Measurements from ENCODE around the gene RNF144A.

The RNF144A gene

DNA sequence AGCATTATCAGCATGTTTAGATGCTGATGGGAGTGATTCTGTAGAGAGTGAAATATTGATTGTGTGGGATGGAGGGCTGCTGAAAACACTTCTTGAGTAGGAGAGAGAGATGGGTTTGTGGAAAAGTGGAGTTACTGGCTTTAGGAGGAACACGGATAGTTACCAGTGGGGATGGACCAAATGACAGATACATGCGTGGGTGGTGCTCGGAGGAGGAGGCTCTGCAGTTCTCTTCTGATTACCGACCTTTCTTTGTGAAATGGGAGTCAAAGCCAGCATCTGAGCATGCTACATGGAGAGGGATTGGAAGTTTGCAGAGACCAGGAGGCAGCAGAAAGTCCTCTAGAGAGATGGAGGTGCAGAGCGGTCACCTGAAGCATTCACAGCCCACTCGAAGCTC lies 26.3 kb downstream of the RNF144A start:
- peaks cover 21% of the 10 kb centered on the region; the same call in 1 of the 2 replicates for H3K36me3 ChIP-seq (ENCODE audit: insufficient read depth, low read length)
- H3K79me2 ChIP-seq (ENCODE audit: insufficient read depth, low read length): no peaks in the 10 kb centered on the region; the same call in 1 of the 2 replicates
- H3K4me1 ChIP-seq (ENCODE audit: insufficient read depth, low read length, poor library complexity, severe bottlenecking): no peaks in the 10 kb centered on the region
- H3K27me3 ChIP-seq (ENCODE audit: insufficient read depth, low read length, poor library complexity, severe bottlenecking): no peaks in the 10 kb centered on the region
- H2AFZ ChIP-seq (ENCODE audit: low read length): no peak overlapping the region
- no peak overlapping the region for H3K4me3 ChIP-seq (ENCODE audit: low read length, poor library complexity, severe bottlenecking)
- H3F3A ChIP-seq (ENCODE audit: low read depth): no peaks in the 10 kb centered on the region
- no peak for TF ChIP-seq EZH2phosphoT487 (IDR thresholded peaks at IDR 0.05; ENCODE audit: borderline replicate concordance)
- TF ChIP-seq, protein P1, sequence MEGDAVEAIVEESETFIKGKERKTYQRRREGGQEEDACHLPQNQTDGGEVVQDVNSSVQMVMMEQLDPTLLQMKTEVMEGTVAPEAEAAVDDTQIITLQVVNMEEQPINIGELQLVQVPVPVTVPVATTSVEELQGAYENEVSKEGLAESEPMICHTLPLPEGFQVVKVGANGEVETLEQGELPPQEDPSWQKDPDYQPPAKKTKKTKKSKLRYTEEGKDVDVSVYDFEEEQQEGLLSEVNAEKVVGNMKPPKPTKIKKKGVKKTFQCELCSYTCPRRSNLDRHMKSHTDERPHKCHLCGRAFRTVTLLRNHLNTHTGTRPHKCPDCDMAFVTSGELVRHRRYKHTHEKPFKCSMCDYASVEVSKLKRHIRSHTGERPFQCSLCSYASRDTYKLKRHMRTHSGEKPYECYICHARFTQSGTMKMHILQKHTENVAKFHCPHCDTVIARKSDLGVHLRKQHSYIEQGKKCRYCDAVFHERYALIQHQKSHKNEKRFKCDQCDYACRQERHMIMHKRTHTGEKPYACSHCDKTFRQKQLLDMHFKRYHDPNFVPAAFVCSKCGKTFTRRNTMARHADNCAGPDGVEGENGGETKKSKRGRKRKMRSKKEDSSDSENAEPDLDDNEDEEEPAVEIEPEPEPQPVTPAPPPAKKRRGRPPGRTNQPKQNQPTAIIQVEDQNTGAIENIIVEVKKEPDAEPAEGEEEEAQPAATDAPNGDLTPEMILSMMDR (conservative IDR thresholded peaks at IDR 0.05; ENCODE audit: low read length): no peak
- no peak overlapping the region for H3K9ac ChIP-seq (ENCODE audit: low read depth, low read length, poor library complexity, severe bottlenecking)
- H4K20me1 ChIP-seq (ENCODE audit: insufficient read depth, low read length, poor library complexity, severe bottlenecking): no peaks in the 10 kb centered on the region
- H3K9me2 ChIP-seq (replicated peaks; ENCODE audit: low read depth, low read length): no peaks in the 10 kb centered on the region
- no peaks in the 10 kb centered on the region for H3K9me3 ChIP-seq (ENCODE audit: insufficient read depth, low read depth, low read length)
- H3K4me2 ChIP-seq (ENCODE audit: low read depth, low read length, poor library complexity, severe bottlenecking): no peak overlapping the region

DNA sequence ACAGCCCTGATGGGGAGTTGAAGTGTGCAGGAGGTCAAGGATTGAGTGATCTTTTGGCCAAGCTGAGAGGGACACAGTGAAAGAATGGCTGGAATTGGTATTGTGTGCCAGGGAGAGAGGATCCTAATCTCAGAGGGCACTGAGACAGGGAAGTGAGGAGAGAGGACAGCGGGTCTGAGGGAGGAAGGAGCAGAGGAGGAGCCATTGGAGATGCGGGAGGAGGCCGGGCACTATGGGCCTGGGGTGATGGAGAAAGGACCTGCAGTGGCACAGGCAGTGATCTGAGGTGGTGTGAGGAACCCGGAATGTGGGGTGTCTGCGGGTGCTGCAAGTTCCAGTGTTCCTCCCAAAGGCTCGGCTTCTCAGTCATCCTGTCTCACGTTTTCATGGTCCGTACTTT lies 26.8 kb downstream of the RNF144A start:
- no peak overlapping the region for H3K4me2 ChIP-seq (ENCODE audit: low read depth, low read length, poor library complexity, severe bottlenecking)
- no peak overlapping the region for H3K9ac ChIP-seq (ENCODE audit: low read depth, low read length, poor library complexity, severe bottlenecking)
- no peaks in the 10 kb centered on the region for H3K27me3 ChIP-seq (ENCODE audit: insufficient read depth, low read length, poor library complexity, severe bottlenecking)
- H3K9me3 ChIP-seq (ENCODE audit: insufficient read depth, low read depth, low read length): no peaks in the 10 kb centered on the region
- TF ChIP-seq, protein P1 (conservative IDR thresholded peaks at IDR 0.05; ENCODE audit: low read length): no peak
- TF ChIP-seq EZH2phosphoT487 (IDR thresholded peaks at IDR 0.05; ENCODE audit: borderline replicate concordance): no peak
- H3K4me3 ChIP-seq (ENCODE audit: low read length, poor library complexity, severe bottlenecking): no peak overlapping the region
- H3K79me2 ChIP-seq (ENCODE audit: insufficient read depth, low read length): no peaks in the 10 kb centered on the region; the same call in 1 of the 2 replicates
- no peaks in the 10 kb centered on the region for H3K4me1 ChIP-seq (ENCODE audit: insufficient read depth, low read length, poor library complexity, severe bottlenecking)
- no peaks in the 10 kb centered on the region for H4K20me1 ChIP-seq (ENCODE audit: insufficient read depth, low read length, poor library complexity, severe bottlenecking)
- H3F3A ChIP-seq (ENCODE audit: low read depth): no peaks in the 10 kb centered on the region
- H2AFZ ChIP-seq (ENCODE audit: low read length): no peak overlapping the region
- no peaks in the 10 kb centered on the region for H3K9me2 ChIP-seq (replicated peaks; ENCODE audit: low read depth, low read length)
- peaks cover 21% of the 10 kb centered on the region; the same call in 1 of the 2 replicates for H3K36me3 ChIP-seq (ENCODE audit: insufficient read depth, low read length)

DNA sequence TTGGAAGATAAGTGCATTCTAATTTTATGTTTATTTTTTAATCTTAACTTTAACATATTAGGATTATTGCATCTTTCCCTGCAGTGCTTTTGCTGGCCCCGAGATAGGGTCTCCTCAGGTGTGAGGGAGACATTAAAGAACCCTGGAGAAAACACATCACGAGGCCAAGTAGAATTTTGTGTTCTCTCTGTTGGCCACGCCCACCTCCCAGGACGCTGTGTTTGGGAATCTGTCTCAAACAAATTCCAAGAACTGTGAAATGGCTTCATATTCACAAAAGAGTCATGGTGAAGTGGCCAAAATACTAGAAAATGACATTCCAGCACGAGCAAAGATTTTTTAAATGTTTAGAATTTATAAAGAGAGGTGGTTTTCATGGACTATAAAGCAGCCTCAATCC lies 27.3 kb downstream of the RNF144A start:
- TF ChIP-seq, protein P1 (conservative IDR thresholded peaks at IDR 0.05; ENCODE audit: low read length): no peak
- no peak for TF ChIP-seq EZH2phosphoT487 (IDR thresholded peaks at IDR 0.05; ENCODE audit: borderline replicate concordance)
- Histone ChIP-seq H3K4me2 (ENCODE audit: low read depth, low read length, poor library complexity, severe bottlenecking) (no peak overlapping the region), H3K4me3 (ENCODE audit: low read length, poor library complexity, severe bottlenecking) (no peak overlapping the region)

More for the DNA sequence above, 27.3 kb downstream of the RNF144A start:
- no peak overlapping the region for H3K9ac ChIP-seq (ENCODE audit: low read depth, low read length, poor library complexity, severe bottlenecking)
- no peaks in the 10 kb centered on the region for H3K9me3 ChIP-seq (ENCODE audit: insufficient read depth, low read depth, low read length)
- H3K27me3 ChIP-seq (ENCODE audit: insufficient read depth, low read length, poor library complexity, severe bottlenecking): no peaks in the 10 kb centered on the region
- no peaks in the 10 kb centered on the region for H3F3A ChIP-seq (ENCODE audit: low read depth)
- H3K9me2 ChIP-seq (replicated peaks; ENCODE audit: low read depth, low read length): no peaks in the 10 kb centered on the region
- no peaks in the 10 kb centered on the region for H4K20me1 ChIP-seq (ENCODE audit: insufficient read depth, low read length, poor library complexity, severe bottlenecking)
- no peaks in the 10 kb centered on the region; the same call in 1 of the 2 replicates for H3K79me2 ChIP-seq (ENCODE audit: insufficient read depth, low read length)
- H3K4me1 ChIP-seq (ENCODE audit: insufficient read depth, low read length, poor library complexity, severe bottlenecking): no peaks in the 10 kb centered on the region
- H2AFZ ChIP-seq (ENCODE audit: low read length): no peak overlapping the region
- peaks cover 21% of the 10 kb centered on the region; the same call in 1 of the 2 replicates for H3K36me3 ChIP-seq (ENCODE audit: insufficient read depth, low read length)
